Medulla oblongata (tissue), 1 donor: Measurements from ENCODE around the gene CDC14C.

Source experiments
- DNase-seq: peaks from one replicate; pipeline ENCODE4 v3.0.0-alpha.2; 2015; ENCODE audit errors: extremely low spot score

CDC14C gene

DNA sequence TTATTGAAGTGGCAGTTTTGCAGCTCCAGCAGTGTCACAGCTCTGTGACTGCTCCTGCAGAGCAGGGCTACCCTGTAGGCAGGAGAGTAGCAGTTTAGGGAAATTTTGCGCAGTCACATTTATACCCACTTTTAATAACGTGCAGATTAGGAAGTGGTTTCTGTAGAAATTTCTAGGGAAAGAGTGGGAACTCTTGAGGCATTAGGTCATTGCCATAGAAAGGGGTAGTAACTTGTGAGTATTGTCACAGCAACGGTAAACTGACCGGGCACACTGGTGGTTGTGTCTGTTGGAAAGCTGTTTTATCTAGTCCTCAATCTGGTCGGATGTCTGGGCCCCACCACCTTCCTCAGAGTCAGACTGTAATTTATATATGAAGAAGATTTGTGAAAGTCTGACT lies 51.9 kb downstream of the CDC14C start:
- DNase-seq: no peak

DNA sequence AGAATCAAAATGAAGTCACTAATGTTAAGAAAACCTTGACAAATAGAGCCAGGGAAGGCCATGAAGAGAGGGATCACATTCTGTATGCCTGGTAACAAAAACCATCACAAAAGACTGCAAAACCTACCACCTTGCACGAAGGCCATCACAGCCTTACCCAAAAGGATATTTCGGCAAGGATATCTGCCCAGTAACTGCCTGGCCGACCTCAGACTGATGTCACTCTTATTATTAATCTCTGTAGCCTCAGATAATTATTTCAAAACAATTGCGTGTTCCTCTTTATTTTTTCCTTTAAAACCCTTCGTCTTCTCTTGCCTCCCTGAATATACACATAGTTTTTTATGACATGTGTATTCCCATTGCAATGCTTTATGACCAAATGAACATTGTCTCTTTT lies 52.5 kb downstream of the CDC14C start:
- no peak for DNase-seq
